Measurements from ENCODE around the gene TYK2. TPM values are rescaled to one million over a fixed set of nuclear protein-coding genes. Genes with fewer than 3 reads are reported as not detected.

The TYK2 gene
- total RNA-seq, 1 donor from 2014 or later = 356 TPM

- intact Hi-C loops (cut with micrococcal nuclease) = loop anchor here (5.0 to 10.0 kb wide), 2 partner anchors 79 to 318 kb away; partner anchors contain the start of genes ANGPTL6, KEAP1 and PPAN
- no peak for DNase-seq
- no peak for ATAC-seq (ENCODE audit: low read depth)
- Mint-ChIP-seq H3K27me3 (peaks cover 38% of the 10 kb centered on the region), H3K27ac (no peak overlapping the region), H3K9me3 (no peaks in the 10 kb centered on the region), H3K4me3 (no peak overlapping the region), H3K36me3 (ENCODE audit: low read depth) (no peaks in the 10 kb centered on the region), H3K4me1 (peaks cover 85% of the 10 kb centered on the region)
- no peak for TF ChIP-seq CTCF (IDR thresholded peaks at IDR 0.05)
- CTCF ChIA-PET = interaction anchor here (1.6 to 3.4 kb wide), 2 partner anchors 14 to 19 kb away, joined by 8 to 15 read pairs; partner anchors contain the start of gene CDC37
- POLR2A ChIA-PET = interaction anchor here (0.7 to 24.9 kb wide), 4 partner anchors 3 to 449 kb away, joined by 7 to 541 read pairs (median 274); partner anchors contain the start of genes CARM1, CDC37, ICAM1 and PDE4A
Measured at GRCh38 chr19:10422846-10423245, 42.5 kb upstream of the TYK2 start.

GRCh38 chr19:10422046-10422461 is 41.7 kb upstream of the TYK2 start:
- ATAC-seq (ENCODE audit: low read depth) (no peak), DNase-seq (no peak)
- no peaks in the 10 kb centered on the region for H3K36me3 Mint-ChIP-seq (ENCODE audit: low read depth)
- intact Hi-C loops (cut with micrococcal nuclease) = loop anchor here (5.0 to 10.0 kb wide), 2 partner anchors 80 to 317 kb away; partner anchors contain the start of genes ANGPTL6, KEAP1 and PPAN
- H3K9me3 Mint-ChIP-seq = no peaks in the 10 kb centered on the region
- peaks cover 81% of the 10 kb centered on the region for H3K4me1 Mint-ChIP-seq
- H3K27ac Mint-ChIP-seq = peak overlapping the region; percentile 27
- peaks cover 38% of the 10 kb centered on the region for H3K27me3 Mint-ChIP-seq
- TF ChIP-seq CTCF (IDR thresholded peaks at IDR 0.05) = no peak
- H3K4me3 Mint-ChIP-seq = peak overlapping the region; percentile 52
- POLR2A ChIA-PET = interaction anchor here (0.6 to 24.9 kb wide), 3 partner anchors 4 to 88 kb away, joined by 3 to 541 read pairs (median 541); partner anchors contain the start of genes CDC37, PDE4A and RAVER1
- CTCF ChIA-PET = interaction anchor here (0.9 to 3.4 kb wide), 4 partner anchors 14 to 19 kb away, joined by 3 to 15 read pairs (median 7); partner anchors contain the start of gene CDC37

- Mint-ChIP-seq H3K27ac (peak overlapping the region; percentile 27), H3K9me3 (no peaks in the 10 kb centered on the region), H3K4me3 (peak overlapping the region; percentile 52), H3K27me3 (peaks cover 41% of the 10 kb centered on the region), H3K36me3 (ENCODE audit: low read depth) (no peaks in the 10 kb centered on the region), H3K4me1 (peaks cover 80% of the 10 kb centered on the region)
- DNase-seq (no peak), ATAC-seq (ENCODE audit: low read depth) (no peak)
- intact Hi-C loops (cut with micrococcal nuclease) = loop anchor here (5.0 to 10.0 kb wide), 2 partner anchors 81 to 317 kb away; partner anchors contain the start of genes ANGPTL6, KEAP1 and PPAN
- CTCF ChIA-PET = interaction anchor here (0.7 to 3.4 kb wide), 6 partner anchors 10 to 18 kb away, joined by 3 to 15 read pairs (median 7); partner anchors contain the start of gene CDC37
- TF ChIP-seq CTCF (IDR thresholded peaks at IDR 0.05) = no peak
- POLR2A ChIA-PET = interaction anchor here (0.6 to 24.9 kb wide), 4 partner anchors 4 to 158 kb away, joined by 3 to 541 read pairs (median 276); partner anchors contain the start of genes CDC37, PDE4A and RAVER1
Measured at GRCh38 chr19:10421240-10422045, 41.1 kb upstream of the TYK2 start.

- Mint-ChIP-seq H3K9me3 (no peaks in the 10 kb centered on the region), H3K4me3 (peak within 1 kb of the TSS; percentile 73), H3K27ac (peak within 1 kb of the TSS; percentile 55), H3K36me3 (ENCODE audit: low read depth) (no peaks in the 10 kb centered on the region), H3K27me3 (peaks cover 41% of the 10 kb centered on the region), H3K4me1 (peaks cover 80% of the 10 kb centered on the region)
- ChIA-PET POLR2A (interaction anchor here (0.6 to 24.9 kb wide), 4 partner anchors 5 to 319 kb away, joined by 3 to 541 read pairs (median 272); partner anchors contain the start of genes CDC37 and PDE4A), CTCF (interaction anchor here (0.7 to 3.4 kb wide), 6 partner anchors 9 to 17 kb away, joined by 3 to 15 read pairs (median 7); partner anchors contain the start of gene CDC37)
- no peak for ATAC-seq (ENCODE audit: low read depth)
- intact Hi-C loops (cut with micrococcal nuclease) = loop anchor here (5.0 to 10.0 kb wide), 2 partner anchors 82 to 316 kb away; partner anchors contain the start of genes ANGPTL6, KEAP1 and PPAN
- TF ChIP-seq CTCF (IDR thresholded peaks at IDR 0.05) = no peak
- DNase-seq = peak; percentile 60
Measured at GRCh38 chr19:10420444-10421239, 40.3 kb upstream of the TYK2 start, which contains the start of gene PDE4A. TSS of gene PDE4A (plus strand) at chr19:10420538. CDS start at chr19:10420765, 227 bp downstream.

Measured in activated B cell treated with CpG ODN at 0.5 μM for 24 hours (primary cell).